GM19372 (cell line): ENCODE results near the gene COL26A1.
"Not testable (repeated sequence)": the region's sequence is repeated elsewhere in the genome, so short reads cannot be mapped to it uniquely, and the experiment has no call there.

Source experiments
- ATAC-seq: cut with Tn5 transposase; IDR thresholded peaks from one replicate; pipeline ENCODE4 v1.9.1; 2021; ENCODE audit warnings: mild to moderate bottlenecking, low read depth, moderate library complexity; ENCODE audit not compliant: unreplicated experiment

The COL26A1 gene

GRCh38 chr7:101487105-101487458 is 124.4 kb downstream of the COL26A1 start:
- ATAC-seq, result no peak

GRCh38 chr7:101487753-101488152 is 125.1 kb downstream of the COL26A1 start:
- no peak for ATAC-seq

GRCh38 chr7:101488826-101489572 is 126.3 kb downstream of the COL26A1 start:
- no peak for ATAC-seq

- not testable (repeated sequence) for ATAC-seq
Observed at GRCh38 chr7:101490439-101490838, 127.8 kb downstream of the COL26A1 start.

- ATAC-seq, result not testable (repeated sequence)
Observed at GRCh38 chr7:101491442-101491841, 128.8 kb downstream of the COL26A1 start.

- ATAC-seq, result no peak
Observed at GRCh38 chr7:101494602-101495329, 132.1 kb downstream of the COL26A1 start.

GRCh38 chr7:101496017-101496416 is 133.3 kb downstream of the COL26A1 start:
- ATAC-seq, result no peak

- ATAC-seq, result no peak
Observed at GRCh38 chr7:101501351-101501750, 138.7 kb downstream of the COL26A1 start.

GRCh38 chr7:101502466-101503098 is 139.9 kb downstream of the COL26A1 start:
- no peak for ATAC-seq

- ATAC-seq, result not testable (repeated sequence)
Observed at GRCh38 chr7:101505510-101505909, 142.8 kb downstream of the COL26A1 start.

GRCh38 chr7:101506531-101506930 is 143.9 kb downstream of the COL26A1 start:
- no peak for ATAC-seq

GRCh38 chr7:101507327-101507726 is 144.7 kb downstream of the COL26A1 start:
- ATAC-seq, result no peak

GRCh38 chr7:101507791-101508252 is 145.1 kb downstream of the COL26A1 start:
- ATAC-seq, result no peak

- no peak for ATAC-seq
Observed at GRCh38 chr7:101510297-101510696, 147.6 kb downstream of the COL26A1 start.

GRCh38 chr7:101511965-101512364 is 149.3 kb downstream of the COL26A1 start:
- ATAC-seq, result no peak

GRCh38 chr7:101516851-101517250 is 154.2 kb downstream of the COL26A1 start:
- ATAC-seq, result no peak

- ATAC-seq, result no peak
Observed at GRCh38 chr7:101517304-101517703, 154.6 kb downstream of the COL26A1 start.

GRCh38 chr7:101518336-101518735 is 155.7 kb downstream of the COL26A1 start:
- ATAC-seq, result no peak

GRCh38 chr7:101519324-101520023 is 156.8 kb downstream of the COL26A1 start:
- ATAC-seq, result no peak

- ATAC-seq, result no peak
Observed at GRCh38 chr7:101521430-101521925, 158.8 kb downstream of the COL26A1 start.

- ATAC-seq, result no peak
Observed at GRCh38 chr7:101522021-101522420, 159.3 kb downstream of the COL26A1 start.
